SKM-1 (cell line): ENCODE results near the gene SERAC1.
"Not testable (repeated sequence)": the region's sequence is repeated elsewhere in the genome, so short reads cannot be mapped to it uniquely, and the experiment has no call there.

Experiments
- DNase-seq: peaks from one replicate; lab custom pipeline; 2025; ENCODE audit not compliant: unreplicated experiment; lab: John Stamatoyannopoulos, UW

Gene SERAC1

DNA sequence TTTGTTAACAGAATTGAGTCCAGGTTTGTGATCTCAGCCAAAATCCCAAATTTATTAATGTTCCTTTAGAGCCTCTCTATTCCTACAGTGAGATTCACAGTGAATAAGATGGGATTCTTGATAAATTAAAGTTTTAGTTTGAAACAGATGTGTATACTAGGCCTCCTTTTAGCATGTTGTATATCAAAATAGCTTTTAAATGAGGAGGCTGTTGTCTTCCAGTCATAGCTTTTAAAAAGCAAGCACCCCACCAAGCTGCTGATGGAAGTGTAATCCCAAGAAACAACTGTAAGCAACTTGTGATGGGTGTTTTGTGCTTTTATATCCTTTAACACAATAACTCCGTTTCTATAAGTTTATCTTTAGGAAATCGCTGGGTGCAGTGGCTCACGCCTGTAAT, 7.0 kb upstream of the SERAC1 start:
- no peak for DNase-seq

DNA sequence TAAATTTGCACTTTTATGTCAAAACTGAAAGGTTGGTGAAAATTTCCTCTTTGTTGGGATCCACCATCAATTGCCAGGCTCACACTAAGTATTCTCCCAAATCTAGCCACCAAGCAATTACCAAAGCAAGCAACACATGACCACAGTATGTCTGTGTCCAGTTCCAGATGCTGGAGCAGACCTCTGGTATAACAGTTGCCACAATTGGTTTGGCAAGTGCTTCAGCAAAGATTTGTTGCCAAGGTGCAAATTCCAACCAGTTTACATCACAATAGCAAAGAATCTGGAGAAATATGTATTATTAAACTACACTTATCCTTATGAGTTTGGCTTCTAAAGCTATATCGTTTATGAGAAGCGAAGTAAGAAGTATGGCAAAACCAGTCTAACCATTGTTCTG, 6.5 kb upstream of the SERAC1 start:
- DNase-seq: no peak

DNA sequence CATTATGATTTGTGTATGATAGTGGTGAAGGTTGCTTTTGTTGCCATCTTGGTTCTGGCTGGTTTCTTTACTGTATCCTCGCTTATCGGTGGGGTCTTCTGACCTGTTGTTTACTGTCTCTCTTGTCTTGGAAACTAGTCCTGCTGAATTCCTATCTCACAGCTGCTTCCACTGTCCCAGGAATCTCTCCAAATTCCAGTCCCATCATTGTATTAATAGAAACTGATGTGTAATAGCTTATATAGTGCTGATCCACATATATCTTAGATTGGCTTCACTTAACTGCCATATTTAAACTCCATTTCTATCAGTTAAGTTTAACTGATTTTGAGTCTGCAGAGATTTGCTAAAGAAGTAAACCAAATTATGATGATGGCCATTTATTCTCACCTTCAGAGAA, 6.0 kb upstream of the SERAC1 start:
- no peak for DNase-seq

DNA sequence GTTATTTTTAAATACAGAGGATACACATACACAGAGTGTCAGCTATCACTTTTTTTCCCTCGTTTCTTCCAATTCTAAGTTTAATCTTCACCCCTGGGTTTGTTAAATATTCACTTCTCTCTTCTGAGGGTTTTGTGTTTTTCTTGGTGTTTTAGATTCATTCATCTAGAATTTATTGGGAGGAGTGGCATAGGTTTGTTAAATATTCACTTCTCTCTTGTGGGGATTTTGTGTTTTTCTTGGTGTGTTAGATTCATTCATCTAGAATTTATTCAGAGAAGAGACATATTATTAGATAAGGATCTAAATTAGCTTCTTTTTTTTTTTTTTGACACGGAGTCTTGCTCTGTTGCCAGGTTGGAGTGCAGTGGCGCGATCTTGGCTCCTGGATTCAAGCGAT, 3.9 kb upstream of the SERAC1 start:
- no peak for DNase-seq

DNA sequence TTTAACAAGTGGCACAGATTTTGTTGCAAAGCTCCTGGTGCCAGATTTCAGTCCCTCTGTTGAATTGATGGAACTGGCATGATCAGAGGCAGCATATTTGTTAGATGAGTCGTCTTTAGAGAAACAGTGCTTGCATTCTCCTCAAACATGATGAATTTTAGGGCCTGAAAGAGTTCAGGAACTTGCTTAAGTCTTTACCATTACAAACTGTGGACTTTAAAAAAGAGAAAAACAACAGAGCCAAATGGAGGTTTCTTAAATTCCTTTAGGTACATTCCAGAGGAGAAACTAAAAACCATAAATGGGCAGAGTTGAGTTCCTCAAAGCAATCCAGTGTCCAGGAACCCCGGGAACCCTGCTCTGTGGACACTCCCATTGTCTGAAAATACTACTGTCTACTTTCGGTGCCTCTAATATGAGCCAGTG, 2.6 kb upstream of the SERAC1 start:
- DNase-seq: no peak

DNA sequence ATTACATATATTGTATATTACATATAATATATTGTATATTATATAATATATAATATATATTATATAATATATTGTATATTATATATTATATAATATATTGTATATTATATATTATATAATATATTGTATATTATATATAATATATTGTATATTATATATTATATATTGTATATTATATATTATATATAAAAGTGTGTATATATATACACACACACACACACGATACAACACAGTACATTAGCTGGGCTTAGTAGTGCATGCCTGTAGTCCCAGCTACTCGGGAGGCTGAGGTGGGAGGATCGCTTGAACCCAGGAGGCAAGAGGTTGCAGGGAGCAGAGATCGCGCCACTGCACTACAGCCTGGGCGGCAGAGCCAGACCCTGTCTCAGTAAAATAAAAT, 1.6 kb upstream of the SERAC1 start:
- not testable (repeated sequence) for DNase-seq

DNA sequence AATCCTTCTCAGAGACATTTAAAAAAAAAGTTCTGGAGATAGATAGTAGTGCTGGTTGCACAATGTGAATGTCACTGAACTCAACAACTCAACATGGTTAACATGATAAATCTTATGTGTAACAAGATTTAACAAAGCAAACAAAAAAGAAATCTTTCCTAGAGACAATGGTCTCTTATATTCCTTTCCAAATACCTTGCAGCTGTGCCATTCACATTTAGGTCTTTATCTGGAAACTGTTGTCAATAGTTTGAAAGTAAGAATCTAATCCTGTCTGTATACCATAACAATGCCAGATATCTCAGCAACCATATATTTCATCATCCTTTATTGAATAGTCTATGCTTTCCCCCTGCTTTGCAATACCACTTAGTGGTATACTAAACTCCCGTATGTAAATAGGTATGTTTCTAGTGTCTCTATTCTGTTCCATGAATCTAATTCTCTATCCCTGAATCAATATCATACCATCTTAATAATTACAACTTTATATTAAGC, 2.1 kb downstream of the SERAC1 start:
- no peak for DNase-seq

DNA sequence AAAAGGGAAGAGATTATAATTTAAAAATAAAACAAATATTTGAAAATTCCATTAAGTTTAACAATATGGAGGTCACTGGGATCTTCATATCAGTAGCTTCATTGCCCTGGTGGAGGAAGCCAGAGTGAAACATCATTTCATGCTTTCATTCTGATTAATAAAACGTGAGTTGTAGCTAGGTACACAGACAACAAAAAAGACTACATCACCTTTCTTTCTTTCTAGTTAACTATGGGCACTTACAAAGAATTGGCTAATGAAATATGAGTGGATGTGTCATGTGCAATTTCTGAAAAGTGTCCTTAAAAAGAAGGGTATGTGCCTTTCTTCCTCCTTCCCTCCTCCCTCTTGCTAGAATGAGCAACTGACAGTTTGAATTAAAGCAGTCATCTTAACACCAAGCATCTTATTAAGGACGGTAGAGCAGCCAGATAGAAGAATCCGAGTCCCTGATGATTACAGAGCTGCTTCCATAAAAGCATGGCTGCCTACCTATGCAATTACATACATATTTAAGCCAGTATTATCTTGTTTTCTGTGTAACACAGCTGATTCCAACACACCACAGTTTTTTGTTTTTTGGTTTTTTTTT, 3.4 kb downstream of the SERAC1 start:
- DNase-seq: no peak

DNA sequence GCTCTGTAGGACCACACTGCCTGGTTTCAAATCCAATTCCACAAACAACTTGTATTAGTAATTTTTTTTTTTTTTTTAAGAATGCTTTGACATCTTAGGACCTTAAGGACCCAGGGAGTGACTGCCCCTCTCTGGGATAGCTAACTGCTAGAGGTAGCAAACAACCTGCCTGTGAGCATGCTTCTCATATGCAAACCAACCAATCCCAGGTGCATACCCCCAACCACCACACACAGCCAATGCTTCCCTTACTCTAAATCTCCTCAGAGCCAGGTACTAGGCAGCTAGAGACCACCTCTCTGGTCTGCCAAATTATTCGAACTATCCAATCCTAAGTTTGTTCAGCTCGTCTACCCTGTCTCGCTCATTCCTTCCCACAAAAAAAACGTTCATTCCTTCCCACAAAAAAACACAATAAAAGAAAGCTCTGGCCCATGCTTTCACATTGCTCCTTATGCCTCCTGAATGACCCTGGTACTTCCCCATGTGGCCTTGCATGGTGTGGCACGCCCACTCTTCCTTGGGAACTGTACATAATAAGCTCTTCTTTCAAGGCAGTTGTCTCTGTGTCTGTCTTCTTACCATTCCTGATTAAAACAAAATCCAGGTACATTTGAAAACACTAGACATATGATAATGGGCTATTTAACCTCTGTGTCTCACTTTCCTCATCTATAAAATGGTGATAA, 6.4 kb downstream of the SERAC1 start:
- no peak for DNase-seq

DNA sequence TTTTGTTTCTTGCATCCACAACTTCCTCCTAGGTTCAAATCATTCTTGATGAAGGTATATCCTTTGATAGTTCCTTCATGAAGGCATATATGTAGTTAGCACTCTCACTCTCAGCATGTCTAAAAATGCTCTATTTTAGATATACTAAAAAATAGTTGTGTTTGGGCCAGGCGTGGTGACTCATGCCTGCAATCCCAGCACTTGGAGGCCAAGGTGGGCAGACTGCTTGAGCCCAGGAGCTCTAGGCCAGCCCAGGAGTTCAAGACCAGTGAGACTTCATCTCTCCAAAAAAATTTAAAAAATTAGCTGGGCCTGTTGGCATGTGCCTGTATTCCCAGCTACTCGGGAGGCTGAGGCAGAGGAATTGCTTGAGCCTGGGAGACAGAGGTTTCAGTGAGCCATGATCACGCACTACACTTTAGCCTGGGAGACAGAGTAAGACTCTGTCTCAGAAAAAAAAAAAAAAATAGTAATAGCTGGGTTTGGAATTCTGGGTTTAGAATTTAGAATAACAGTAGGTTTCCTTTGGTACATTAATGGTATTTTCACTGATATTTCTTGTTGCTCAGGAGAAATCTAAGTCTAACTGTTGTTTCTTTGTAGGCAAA, 7.0 kb downstream of the SERAC1 start:
- DNase-seq: no peak

DNA sequence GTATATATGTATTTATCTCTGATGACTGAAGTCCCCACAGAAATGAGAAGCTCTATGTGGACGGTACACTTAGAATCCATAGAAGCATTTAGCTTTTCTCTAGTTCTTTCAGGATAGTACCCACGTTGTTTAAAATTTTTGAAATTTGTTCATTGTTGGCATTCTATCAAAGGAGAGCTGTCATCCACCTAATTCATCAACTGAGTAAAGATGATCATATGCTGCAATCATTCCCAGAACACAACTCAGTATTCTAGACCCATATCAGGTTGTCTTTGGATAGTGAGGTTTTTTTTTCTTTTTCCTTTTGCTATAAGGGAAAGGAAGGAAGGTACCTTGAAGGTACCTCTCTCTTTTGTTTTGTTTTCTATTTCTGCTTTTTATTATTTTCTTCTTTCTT, 9.3 kb downstream of the SERAC1 start:
- DNase-seq: no peak

DNA sequence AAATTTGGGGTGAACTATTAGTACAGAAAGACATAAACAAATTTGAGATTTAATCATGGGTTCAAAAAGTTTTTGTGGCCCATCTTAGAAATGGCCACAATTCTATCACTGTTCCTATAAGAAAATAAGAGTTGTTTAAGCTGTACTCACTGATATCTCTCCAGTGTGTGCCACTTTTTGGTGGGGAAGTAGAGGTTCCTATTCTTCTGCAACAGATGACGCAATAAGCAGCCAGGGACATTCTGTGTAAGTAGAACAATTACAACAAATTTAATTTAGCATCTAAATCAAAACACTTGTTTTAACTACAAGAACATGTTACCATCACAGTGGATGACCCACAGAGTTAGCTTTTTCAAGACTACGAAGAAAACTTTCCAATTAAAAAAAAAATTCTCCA, 9.9 kb downstream of the SERAC1 start:
- peak; percentile 55 for DNase-seq

DNA sequence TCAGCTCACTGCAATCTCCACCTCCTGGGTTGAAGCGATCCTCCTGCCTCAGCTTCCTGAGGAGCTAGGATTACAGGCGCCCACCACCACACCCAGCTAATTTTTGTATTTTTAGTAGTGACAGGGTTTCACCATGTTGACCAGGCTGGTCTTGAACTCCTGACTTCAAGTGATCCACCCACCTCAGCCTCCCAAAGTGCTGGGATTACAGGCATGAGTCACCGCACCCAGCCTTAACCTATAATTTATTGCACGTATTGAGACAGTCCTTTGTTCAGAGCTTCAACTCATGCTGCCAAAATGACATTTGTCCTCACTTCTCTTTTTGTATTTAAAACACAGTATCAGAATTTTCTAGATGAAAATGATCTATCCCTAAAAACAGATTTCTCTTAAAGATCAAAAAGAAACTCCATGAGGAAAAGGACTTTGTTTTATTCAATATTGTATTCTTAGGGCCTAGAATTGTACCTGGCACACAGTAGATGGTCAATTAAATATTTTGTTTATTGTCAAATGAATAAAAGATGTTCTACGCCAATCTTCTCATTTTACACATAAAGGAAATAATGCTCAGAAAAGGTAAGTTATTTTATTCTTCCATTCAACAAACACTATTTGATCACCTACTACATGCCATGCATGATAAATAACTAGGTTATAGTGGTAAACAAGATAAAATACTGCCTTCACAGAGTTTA, 10.8 kb downstream of the SERAC1 start:
- no peak for DNase-seq

DNA sequence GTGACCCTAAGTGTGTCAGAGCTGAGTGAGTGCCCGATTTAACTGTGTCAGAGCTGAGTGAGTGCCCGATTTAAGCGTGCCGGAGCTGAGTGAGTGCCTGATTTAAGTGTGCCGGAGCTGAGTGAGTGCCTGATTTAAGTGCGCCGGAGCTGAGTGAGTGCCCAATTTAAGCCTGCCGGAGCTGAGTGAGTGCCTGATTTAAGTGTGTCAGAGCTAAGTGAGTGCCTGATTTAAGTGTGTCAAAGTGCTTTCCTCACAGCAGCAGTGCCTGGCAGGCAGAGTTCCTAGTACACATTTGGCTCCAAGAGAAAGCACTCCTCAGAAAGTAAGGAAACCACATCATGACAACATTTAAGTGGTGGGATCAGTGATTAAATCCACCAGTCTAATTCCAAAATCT, 13.2 kb downstream of the SERAC1 start:
- no peak for DNase-seq

DNA sequence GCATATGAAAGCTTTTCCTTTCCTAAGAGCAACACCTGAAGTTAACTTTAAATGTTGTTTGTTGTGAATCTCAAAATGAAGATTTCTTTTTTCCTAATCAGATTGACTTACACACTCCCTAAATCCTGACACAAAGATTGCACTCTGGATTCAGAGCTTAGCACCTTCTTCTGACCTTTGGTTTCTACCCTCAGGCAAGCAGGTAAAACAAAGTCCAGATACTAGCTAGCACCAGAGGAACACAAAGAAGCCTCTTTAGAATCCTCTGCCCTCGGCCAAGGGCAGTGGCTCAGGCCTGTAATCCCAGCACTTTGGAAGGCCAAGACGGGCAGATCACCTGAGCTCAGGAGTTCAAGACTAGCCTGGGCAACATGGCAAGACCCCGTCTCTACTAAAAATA, 14.5 kb downstream of the SERAC1 start:
- no peak for DNase-seq

DNA sequence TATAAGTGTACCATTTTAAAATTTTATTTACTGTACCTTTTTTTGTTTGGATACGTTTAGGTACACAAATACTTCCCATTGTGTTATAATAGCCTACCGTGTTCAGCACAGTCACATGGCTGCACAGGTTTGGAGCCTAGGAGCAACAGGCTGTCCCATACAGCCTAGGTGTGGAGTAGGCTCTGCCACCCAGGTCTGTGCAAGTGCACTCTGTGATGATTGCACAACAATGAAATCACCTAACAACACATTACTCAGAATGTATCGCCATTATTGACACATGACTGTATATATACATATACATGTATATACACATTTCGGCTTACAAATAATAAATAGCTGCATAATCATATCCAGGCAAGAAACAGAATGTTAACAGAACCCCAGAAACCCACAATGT, 15.4 kb downstream of the SERAC1 start:
- DNase-seq: no peak

DNA sequence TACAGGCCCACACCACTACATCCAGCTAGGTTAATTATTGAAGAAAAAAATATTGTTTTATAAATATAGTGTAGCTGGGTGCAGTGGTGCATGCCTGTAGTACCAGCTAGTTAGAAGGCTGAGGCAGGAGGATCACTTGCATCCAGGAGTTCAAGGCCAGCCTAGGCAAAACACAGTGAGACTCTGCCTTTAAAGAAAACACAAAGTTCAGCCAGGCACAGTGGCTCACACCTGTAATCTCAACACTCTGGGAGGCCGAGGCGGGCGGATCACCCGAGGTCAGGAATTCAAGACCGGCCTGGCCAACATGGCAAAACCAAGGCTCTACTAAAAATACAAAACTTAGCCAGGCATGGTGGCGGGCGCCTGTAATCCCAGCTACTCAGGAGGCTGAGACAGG, 16.0 kb downstream of the SERAC1 start:
- DNase-seq: not testable (repeated sequence)

DNA sequence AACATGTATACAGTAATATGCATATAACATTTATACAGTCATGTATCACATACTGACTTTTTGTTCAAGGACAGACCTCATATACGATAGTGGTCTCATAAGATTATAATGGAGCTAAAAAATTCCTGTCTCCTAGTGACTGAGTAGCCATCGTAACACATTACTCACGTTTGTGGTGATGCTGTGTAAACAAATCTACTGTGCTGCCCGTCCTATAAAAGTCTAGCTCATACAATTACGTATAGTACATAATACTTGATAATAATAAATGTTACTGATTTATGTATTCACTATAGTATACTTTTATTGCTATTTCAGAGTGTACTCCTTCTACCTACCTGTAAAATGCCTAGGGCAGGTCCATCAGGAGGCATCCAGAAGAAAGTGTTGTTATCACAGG, 17.4 kb downstream of the SERAC1 start:
- DNase-seq: no peak

DNA sequence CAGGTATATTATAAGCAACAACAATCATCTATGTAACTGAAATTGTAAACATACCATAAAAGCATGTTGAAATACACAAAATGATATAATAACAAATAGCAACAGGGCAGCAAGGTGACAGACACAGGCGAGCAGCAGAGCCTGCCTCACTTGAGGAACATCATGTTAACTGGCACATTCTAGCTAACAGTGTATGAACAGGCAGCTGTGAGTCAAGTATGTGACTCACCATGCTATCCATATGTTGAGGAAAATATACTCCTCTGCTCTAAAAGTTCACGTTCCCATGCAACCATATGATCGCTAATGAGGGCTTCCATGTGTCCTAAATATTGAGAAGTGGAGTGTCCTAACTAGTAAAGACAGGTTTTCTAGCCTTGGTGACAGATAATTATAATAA, 18.4 kb downstream of the SERAC1 start:
- DNase-seq: no peak

DNA sequence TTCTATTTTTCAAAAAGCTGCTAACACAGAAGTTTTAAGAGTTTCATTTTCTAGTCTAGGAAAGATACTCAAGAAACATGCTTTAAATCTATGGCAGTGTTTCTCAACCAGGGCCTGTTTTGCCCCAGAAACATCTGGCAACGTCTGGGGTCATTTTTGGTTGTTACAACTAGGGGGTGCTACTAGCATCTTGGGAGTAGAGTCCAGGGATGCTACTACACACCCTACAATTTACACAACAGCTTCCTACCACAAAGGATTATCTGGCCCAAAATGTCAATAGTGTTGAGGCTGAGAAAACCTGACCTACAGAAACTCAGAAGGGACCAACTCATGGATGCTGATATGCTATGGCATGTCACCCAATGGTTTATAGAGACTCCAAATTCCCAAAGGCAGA, 24.4 kb downstream of the SERAC1 start:
- DNase-seq: no peak

DNA sequence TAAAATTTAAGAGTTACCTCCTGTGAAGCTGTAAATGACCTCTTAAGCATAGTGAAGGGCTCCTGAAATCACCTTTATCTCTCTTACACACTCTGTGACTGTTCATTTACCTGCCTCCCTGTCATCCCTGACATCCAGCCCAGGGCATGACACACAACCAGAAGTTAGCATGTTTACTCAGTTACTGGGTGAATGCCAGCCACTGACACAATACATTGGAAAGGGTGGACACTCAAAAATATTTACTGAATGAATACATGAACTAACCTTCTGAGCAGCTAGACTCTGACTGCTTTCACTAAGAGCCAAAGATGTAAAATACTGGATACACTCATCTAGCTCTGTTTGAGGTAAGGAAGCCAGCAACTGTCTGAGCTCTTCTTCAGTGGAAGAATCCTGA, 25.3 kb downstream of the SERAC1 start:
- no peak for DNase-seq

DNA sequence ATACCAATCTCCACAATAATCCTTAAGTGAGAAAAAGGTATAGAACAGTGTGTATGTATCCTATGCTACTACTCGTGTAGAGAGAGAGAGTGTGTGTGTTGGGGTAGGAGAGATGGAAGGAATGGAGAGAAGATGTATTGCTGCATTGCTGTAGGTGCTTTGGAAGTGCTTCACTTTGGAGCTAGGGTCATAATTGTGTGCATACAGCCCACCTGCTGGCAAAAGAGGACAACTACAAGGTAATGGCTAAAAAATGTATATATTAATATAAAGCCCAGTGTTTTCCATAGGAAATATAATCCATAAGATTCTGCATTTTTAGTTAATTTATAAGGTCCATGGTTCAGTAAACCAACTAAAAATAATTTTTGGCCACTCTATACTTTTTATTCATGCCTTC, 36.1 kb downstream of the SERAC1 start:
- DNase-seq: peak; percentile 5
